ENCODE results near the gene XPO6.
"Not testable (repeated sequence)": the region's sequence is repeated elsewhere in the genome, so short reads cannot be mapped to it uniquely, and the experiment has no call there.

XPO6 gene

DNA sequence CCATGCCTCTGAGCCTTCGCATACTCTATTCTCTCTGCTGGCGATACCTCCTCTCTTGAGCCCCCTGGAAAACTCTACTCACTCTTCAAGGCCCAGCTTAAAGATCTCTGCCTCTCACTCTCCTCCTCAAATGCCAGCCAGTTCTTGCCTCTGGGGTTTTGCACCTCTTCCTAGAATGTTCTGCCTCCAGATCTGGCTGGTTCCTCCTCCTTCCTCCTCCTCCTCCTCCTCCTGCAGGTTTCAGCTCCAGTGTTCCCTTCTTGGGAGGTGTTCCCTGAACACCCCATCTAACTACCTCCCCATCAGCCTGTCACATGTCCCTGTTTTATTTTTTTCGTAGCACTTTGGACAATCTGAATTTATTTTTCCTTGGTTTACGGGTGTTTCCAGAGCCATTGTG lies 45.5 kb upstream of the XPO6 start:
- DNase-seq (ENCODE audit: low read depth), result no peak
- H3K4me3 ChIP-seq (ENCODE audit: low read depth, low read length), result no peak overlapping the region
- in situ Hi-C loops (cut with HindIII; ENCODE audit: low sequenced_read_pairs), result no loop called here
- TF ChIP-seq, protein P1, sequence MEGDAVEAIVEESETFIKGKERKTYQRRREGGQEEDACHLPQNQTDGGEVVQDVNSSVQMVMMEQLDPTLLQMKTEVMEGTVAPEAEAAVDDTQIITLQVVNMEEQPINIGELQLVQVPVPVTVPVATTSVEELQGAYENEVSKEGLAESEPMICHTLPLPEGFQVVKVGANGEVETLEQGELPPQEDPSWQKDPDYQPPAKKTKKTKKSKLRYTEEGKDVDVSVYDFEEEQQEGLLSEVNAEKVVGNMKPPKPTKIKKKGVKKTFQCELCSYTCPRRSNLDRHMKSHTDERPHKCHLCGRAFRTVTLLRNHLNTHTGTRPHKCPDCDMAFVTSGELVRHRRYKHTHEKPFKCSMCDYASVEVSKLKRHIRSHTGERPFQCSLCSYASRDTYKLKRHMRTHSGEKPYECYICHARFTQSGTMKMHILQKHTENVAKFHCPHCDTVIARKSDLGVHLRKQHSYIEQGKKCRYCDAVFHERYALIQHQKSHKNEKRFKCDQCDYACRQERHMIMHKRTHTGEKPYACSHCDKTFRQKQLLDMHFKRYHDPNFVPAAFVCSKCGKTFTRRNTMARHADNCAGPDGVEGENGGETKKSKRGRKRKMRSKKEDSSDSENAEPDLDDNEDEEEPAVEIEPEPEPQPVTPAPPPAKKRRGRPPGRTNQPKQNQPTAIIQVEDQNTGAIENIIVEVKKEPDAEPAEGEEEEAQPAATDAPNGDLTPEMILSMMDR (IDR thresholded peaks at IDR 0.05; ENCODE audit: low read depth, low read length, missing control alignments), result no peak

DNA sequence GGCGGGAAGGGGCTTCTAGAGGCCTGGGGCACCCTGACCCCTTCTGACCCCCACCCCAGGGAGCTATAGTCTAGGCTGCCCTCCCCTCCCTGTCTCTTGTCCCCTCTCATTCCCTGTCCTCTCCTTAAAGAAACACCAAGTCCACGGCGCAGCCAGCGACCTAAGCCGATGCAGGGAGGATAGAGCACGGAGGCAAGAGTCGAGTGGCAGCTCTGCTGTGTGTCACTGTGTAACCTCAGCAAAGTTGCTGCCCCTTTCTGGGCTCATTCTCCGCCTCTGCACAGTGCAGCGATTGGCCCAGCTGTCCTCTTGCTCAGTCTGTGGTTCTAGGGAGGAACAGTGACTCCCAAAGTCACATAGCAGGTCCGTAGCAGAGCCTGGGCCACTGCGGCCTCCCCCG lies 44.1 kb upstream of the XPO6 start:
- in situ Hi-C loops (cut with HindIII; ENCODE audit: low sequenced_read_pairs), result no loop called here
- TF ChIP-seq, protein P1 (IDR thresholded peaks at IDR 0.05; ENCODE audit: low read depth, low read length, missing control alignments), result no peak
- H3K4me3 ChIP-seq (ENCODE audit: low read depth, low read length), result no peak overlapping the region
- DNase-seq (ENCODE audit: low read depth), result no peak

DNA sequence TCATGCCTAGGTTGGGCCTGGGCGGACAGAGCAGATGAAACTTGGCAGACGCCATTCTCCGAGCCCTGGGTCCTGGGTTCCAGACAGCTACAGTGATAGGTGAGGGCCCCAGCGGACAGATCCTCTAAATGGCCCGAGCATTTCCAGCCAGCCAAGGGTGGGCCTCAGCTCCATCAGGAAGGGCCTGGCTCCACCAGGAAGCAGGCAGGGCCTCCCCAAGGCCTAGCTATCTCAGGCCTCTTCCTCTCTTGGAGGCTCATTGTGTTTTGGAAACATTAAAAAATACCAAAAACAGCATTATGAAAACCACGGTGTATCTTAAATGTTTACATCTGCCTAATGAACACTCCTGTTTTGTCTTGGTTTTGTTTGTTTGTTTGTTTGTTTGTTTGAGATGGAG lies 42.4 kb upstream of the XPO6 start:
- no peak for DNase-seq (ENCODE audit: low read depth)
- H3K4me3 ChIP-seq (ENCODE audit: low read depth, low read length), result no peak overlapping the region
- TF ChIP-seq, protein P1 (IDR thresholded peaks at IDR 0.05; ENCODE audit: low read depth, low read length, missing control alignments), result no peak
- in situ Hi-C loops (cut with HindIII; ENCODE audit: low sequenced_read_pairs), result no loop called here

DNA sequence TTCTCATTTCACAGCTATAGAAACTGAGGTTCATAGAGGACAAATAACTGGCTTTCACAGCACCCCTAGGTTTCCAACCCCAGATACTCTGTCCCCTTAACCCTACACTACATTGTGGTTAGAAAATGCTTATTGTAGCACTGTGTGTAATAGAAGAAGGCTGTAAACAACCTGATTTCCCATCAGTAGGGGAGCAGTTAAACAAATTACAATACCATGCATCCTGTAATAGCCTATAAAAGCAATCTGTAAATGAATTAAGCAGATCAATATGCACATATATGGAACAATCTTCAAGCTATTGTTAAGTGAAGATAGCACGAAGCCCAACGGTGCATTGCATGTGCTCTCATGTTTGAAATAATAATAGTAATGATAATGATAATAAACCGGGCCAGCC lies 39.2 kb upstream of the XPO6 start:
- no peak for DNase-seq (ENCODE audit: low read depth)
- in situ Hi-C loops (cut with HindIII; ENCODE audit: low sequenced_read_pairs), result no loop called here
- TF ChIP-seq, protein P1 (IDR thresholded peaks at IDR 0.05; ENCODE audit: low read depth, low read length, missing control alignments), result no peak
- no peak overlapping the region for H3K4me3 ChIP-seq (ENCODE audit: low read depth, low read length)

DNA sequence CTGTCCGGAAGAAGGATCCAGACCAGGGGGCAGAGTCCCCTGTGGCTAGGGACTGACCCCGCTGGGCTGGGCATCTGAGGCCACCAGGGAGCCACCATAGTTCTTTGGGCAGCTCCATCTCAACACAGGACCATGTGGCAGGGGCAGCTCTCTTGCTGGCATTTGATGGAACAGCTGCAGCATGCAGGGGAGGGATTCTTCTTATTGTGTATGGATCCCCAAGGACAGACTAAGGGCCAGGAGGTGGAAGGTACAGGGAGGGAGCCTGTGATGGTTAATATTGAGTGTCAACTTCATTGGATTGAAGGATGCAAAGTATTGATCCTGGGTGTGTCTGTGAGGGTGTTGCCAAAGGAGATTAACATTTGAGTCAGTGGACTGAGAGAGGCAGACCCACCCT lies 37.7 kb upstream of the XPO6 start:
- in situ Hi-C loops (cut with HindIII; ENCODE audit: low sequenced_read_pairs); H3K4me3 ChIP-seq (ENCODE audit: low read depth, low read length); DNase-seq (ENCODE audit: low read depth): not testable (repeated sequence)

DNA sequence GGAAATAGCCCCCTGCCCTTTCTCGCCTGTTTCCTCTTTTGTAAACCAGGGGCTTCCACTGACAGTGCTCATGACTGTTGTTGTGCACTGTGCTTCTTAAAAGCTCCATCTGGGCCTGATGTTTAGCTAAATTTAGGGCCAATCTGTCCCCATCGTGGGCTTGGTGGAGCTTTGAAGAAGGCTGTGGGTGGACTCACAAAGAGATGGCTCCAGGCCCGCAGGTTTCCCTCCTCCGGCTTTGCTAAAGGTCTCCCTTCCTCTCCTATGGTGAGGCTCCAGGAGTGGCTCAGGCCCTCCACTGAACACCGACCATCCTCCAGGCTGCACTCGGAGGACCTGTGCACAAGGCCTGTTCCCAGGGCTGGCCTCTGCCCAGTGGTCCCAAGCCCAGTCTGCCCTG lies 30.2 kb upstream of the XPO6 start:
- TF ChIP-seq, protein P1 (IDR thresholded peaks at IDR 0.05; ENCODE audit: low read depth, low read length, missing control alignments), result no peak
- no peak overlapping the region for H3K4me3 ChIP-seq (ENCODE audit: low read depth, low read length)
- in situ Hi-C loops (cut with HindIII; ENCODE audit: low sequenced_read_pairs), result no loop called here
- no peak for DNase-seq (ENCODE audit: low read depth)

DNA sequence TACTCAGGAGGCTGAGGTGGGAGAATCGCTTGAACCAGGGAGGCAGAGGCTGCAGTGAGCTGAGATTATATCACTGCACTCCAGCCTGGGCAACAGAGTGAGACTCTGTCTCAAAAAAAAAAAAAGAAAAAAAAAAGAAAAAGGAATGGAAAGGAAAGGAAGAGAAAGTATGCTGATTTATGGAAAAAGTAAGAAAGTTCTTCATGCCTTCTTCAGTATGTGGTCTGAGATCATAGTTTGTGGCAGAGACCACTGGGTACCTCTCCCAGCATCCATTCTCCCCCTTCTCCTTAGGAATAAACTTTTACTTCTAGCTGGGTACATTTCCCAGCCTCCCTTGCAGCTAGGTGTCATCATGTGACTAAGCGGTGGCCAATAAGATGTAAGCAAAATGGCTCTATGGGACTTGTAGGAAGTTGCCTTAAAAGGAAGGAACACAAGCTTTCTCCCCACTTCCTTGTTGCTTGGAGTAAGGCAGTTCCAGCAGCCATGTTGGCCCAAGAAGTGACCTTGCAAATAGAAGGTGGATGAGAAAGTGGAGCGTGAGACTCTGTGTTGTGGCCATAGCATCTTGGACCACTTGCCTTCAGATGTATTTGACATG lies 26.1 kb upstream of the XPO6 start:
- no peak for DNase-seq (ENCODE audit: low read depth)
- TF ChIP-seq, protein P1 (IDR thresholded peaks at IDR 0.05; ENCODE audit: low read depth, low read length, missing control alignments), result no peak
- H3K4me3 ChIP-seq (ENCODE audit: low read depth, low read length), result no peak overlapping the region
- in situ Hi-C loops (cut with HindIII; ENCODE audit: low sequenced_read_pairs), result no loop called here

Measured in astrocyte of the cerebellum (primary cell).